LNCAP (cell line): Measurements from ENCODE around the gene CASKIN1.

Experiments used
- TF ChIP-seq, protein P1 (sequence below): fragments of 450-650 bp; IDR thresholded peaks from 2 replicates; pipeline ENCODE4 v1.5.1; 2017; ENCODE audit warnings: mild to moderate bottlenecking

Gene CASKIN1

DNA sequence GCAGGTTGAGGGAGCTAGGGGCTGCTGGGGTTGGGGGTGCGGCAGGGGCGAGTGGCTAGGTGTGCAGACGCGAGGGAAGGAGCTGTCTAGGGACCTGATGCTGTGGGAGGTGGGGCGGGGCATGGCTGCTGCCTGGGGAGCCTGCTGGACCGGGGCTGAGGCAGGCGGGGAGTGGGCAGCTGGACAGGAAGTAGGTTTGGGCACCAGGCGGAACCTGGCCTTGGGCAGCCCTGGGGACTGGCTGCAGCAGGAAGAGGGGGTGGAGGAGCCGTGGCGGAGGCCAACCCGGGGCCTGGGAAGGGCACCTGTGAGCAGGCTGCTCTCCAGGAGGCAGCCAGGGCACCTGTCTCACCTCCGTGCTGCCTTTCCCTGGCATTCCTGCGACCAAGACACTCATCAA lies 34.0 kb upstream of the CASKIN1 start:
- TF ChIP-seq, protein P1, sequence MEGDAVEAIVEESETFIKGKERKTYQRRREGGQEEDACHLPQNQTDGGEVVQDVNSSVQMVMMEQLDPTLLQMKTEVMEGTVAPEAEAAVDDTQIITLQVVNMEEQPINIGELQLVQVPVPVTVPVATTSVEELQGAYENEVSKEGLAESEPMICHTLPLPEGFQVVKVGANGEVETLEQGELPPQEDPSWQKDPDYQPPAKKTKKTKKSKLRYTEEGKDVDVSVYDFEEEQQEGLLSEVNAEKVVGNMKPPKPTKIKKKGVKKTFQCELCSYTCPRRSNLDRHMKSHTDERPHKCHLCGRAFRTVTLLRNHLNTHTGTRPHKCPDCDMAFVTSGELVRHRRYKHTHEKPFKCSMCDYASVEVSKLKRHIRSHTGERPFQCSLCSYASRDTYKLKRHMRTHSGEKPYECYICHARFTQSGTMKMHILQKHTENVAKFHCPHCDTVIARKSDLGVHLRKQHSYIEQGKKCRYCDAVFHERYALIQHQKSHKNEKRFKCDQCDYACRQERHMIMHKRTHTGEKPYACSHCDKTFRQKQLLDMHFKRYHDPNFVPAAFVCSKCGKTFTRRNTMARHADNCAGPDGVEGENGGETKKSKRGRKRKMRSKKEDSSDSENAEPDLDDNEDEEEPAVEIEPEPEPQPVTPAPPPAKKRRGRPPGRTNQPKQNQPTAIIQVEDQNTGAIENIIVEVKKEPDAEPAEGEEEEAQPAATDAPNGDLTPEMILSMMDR = no peak

DNA sequence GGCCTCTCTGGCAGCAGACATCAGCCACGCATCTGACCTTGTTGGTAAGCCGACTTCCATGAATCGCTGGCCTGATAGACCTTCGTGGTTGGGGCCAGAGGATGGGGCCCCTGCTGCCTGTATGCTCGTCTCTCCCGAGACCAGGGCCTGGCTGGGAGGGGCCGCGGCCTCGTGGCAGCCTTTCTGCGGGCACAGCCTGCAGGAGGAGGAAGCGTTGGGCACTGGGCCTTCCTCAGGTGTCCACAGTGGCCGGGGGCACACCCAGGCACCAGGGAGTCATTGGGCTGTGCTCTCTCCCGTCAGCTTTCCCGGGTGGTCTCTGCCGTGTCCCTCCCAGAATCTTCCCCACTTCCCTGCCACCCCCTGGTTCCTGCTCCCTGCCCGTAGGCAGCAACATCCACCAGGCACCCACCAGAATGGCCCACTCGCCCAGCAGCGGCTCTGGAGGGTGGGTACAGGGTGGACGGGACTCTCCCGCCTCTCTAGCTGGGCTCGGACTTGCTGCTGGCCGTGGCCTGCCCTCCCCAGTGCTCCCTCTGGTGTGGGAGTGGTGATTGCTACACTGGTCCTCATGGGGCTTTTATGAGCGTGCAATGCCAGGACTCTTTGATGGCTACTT lies 33.3 kb upstream of the CASKIN1 start:
- TF ChIP-seq, protein P1 = no peak

DNA sequence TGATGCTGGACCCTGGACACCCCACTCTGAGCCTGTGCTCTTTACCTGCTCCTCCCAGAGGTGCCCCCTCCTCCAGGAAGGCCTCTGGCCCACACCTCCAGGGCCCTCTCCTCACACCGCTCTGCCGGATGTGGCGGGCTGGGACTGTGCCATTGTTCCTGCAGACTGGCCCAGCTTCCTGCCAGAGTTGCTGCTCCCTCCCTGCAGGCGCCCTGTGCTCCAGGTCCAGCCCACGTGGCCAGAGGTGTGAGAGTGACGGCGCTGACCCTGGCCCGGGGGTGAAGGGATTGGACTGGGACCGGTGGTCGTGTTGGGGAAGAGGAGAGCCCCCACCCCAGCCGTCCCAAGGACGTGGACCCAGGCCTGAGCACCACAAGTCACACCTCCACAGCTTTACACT lies 32.7 kb upstream of the CASKIN1 start:
- TF ChIP-seq, protein P1 = no peak

DNA sequence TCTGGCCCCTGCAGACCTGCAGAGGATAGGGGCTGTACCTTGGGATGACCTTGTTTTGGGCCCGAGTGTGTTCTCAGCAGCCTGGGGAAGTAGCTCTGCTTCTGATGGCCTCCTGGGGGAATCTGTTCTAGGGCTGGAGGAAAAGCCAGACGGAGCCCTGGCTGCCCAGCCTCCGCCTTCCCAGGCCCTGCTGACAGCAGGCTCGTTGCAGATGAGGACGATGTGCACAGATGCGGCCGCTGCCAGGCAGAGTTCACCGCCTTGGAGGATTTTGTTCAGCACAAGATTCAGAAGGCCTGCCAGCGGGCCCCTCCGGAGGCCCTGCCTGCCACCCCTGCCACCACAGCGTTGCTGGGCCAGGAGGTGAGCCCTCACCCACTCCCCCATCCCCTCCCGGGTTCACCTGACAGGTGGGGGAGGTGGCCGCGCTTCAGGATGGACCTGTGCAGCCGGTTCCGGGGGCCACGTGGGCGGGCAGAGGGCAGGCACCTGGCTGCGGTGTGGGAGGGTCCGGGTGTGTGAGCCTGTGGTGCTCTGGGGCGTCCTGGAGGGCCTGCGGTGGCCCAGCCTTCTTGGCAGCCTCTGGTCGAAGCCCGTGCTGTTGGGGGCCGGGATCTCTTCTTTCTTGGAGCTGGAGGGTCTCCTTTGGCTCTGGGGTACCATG lies 31.9 kb upstream of the CASKIN1 start:
- TF ChIP-seq, protein P1 = no peak

DNA sequence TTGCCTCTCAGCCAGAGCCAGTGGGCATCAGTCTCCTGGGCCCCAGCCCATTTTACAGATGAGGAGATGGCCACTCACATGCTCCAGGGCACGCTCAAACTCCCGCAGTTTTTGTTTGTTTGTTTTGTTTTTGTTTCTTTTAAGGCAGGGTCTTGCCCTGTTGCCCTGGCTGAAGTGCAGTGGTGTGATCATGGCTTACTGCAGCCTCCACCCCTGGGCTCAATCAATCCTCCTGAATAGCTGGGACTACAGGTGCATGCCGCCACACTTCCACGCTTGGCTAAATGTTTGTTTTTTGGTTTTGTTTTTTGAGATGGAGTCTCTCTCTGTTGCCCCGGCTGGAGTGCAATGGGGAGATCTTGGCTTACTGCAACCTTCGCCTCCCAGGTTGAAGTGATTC lies 30.5 kb upstream of the CASKIN1 start:
- TF ChIP-seq, protein P1 = no peak

DNA sequence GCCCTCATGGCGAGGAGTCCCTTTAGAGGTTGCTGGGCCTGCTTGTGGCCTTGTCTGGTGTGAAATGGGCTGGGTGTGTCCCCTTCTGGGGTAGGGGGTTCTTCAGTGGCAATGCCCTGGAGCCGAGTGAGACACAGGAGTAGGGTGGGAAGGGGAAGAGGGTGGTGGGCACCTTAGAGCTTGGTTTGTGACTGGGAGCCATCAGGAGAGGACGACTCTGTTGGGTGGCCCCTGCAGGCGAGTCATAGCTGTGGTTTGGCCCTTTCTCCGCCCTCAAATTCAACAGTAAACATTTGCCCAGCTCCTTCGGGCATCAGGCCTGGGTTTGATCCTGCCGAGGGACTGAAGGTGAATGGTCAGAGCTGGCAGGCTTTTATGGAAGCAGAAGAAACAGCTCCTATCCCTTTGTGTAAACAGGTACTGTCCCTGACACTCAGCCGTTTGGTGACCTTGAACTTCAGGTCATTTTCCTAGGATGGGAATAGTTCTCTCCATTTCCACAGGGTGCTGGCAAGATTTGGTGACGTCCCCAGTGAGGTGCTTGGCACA lies 29.9 kb upstream of the CASKIN1 start:
- TF ChIP-seq, protein P1 = peak; percentile 10; the same call in 1 of the 2 replicates

DNA sequence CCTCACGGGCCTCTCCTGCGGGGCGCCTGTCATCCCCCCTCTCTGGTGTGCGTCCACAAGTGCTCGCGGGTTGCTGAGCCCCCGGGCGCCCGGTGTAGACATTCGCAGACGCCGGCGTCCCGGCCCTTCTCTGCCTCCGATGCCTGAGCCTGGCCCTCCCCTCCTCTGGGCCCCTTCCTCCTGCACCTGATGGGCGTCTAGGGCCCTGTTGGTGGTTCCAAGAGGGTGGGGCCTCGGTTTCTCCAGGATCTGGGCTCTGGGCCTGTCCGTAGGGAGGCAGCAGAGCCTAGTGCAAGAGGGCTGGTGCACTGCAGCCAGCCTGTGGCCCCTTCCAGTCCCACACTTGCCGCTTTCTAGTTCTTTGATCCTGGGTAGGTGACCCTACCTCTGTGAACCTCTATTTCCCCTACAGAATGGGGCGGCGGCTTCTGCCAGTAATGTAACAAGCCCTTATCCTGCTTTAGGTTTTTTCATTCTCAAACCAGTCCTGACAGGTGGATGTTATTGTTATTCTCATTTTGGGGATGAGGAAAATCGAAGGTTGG lies 27.6 kb upstream of the CASKIN1 start:
- TF ChIP-seq, protein P1 = no peak; the same call in 1 of the 2 replicates
